CD14-positive monocyte (primary cell): ENCODE measurements around the gene ITM2B. TPM values are rescaled to one million over a fixed set of nuclear protein-coding genes. Genes with fewer than 3 reads are reported as not detected.

Experiments used
- DNase-seq, 3 donors: peaks; one replicate each; pipeline ENCODE4 v3.0.0-alpha.2; 2011 to 2022
- H2AFZ ChIP-seq: 2 replicates; pipeline ENCODE4 v1.6.0; 2012; ENCODE audit warnings: mild to moderate bottlenecking, low read depth, low read length, inconsistent platforms; ENCODE audit not compliant: insufficient read depth, poor library complexity, severe bottlenecking
- H3K27ac ChIP-seq, 2 donors: 1 replicate in 1 of 2; 2 replicates in 1 of 2; pipeline ENCODE4 v1.5.1; 2012 to 2013; ENCODE audit warnings: low read length in 2 of 2, control low read depth in 1 of 2, inconsistent platforms in 1 of 2, low read depth in 1 of 2, mild to moderate bottlenecking in 1 of 2
- H3K27me3 ChIP-seq, 2 donors: one replicate each; pipeline versions ENCODE4 v1.6.0 to v1.6.1; 2011 to 2013; ENCODE audit warnings: low read length in 2 of 2; ENCODE audit not compliant: control insufficient read depth in 2 of 2, insufficient read depth in 2 of 2
- H3K36me3 ChIP-seq, 2 donors: replicated peaks in 1 of 2; 1 replicate in 1 of 2; 2 replicates in 1 of 2; pipeline versions ENCODE4 v1.5.1 to v1.6.1; 2012 to 2013; ENCODE audit warnings: low read length in 2 of 2, control low read depth in 1 of 2, inconsistent platforms in 1 of 2, mild to moderate bottlenecking in 1 of 2; ENCODE audit not compliant: insufficient read depth in 2 of 2, control insufficient read depth in 1 of 2
- H3K4me1 ChIP-seq, 2 donors: 1 replicate in 1 of 2; 2 replicates in 1 of 2; pipeline versions ENCODE4 v1.5.1 to v1.6.1; 2012 to 2013; ENCODE audit warnings: low read length in 2 of 2, control low read depth in 1 of 2, inconsistent platforms in 1 of 2, mild to moderate bottlenecking in 1 of 2, moderate library complexity in 1 of 2; ENCODE audit not compliant: insufficient read depth in 2 of 2, control insufficient read depth in 1 of 2
- H3K4me2 ChIP-seq: replicated peaks from 2 replicates; pipeline ENCODE3; 2012; ENCODE audit warnings: low read length, moderate library complexity, mild to moderate bottlenecking; ENCODE audit not compliant: poor library complexity, severe bottlenecking; ENCODE audit errors: extremely low read depth
- H3K4me3 ChIP-seq, 3 experiments: fragments of 200-600 bp in 1 of 3; sonication (generic) in 1 of 3; replicated peaks in 1 of 3; 1 replicate in 2 of 3; 2 replicates in 1 of 3; pipeline ENCODE4 v1.5.1; 2011 to 2013; ENCODE audit warnings: low read length in 3 of 3, mild to moderate bottlenecking in 3 of 3, control low read depth in 2 of 3, low read depth in 2 of 3, inconsistent platforms in 1 of 3, moderate library complexity in 1 of 3
- H3K79me2 ChIP-seq: 2 replicates; pipeline ENCODE4 v1.6.0; 2012; ENCODE audit warnings: mild to moderate bottlenecking, control low read depth, inconsistent platforms, low read length, moderate library complexity; ENCODE audit not compliant: insufficient read depth
- H3K9ac ChIP-seq: 2 replicates; pipeline ENCODE4 v1.6.0; 2017; ENCODE audit warnings: low read length, mild to moderate bottlenecking; ENCODE audit not compliant: insufficient read depth, poor library complexity, severe bottlenecking
- H3K9me3 ChIP-seq, 2 donors: replicated peaks in 1 of 2; 1 replicate in 1 of 2; 2 replicates in 1 of 2; pipeline versions ENCODE4 v1.5.1 to v1.6.1; 2012 to 2013; ENCODE audit warnings: low read length in 2 of 2, control low read depth in 1 of 2; ENCODE audit not compliant: control insufficient read depth in 1 of 2, insufficient read depth in 1 of 2
- H4K20me1 ChIP-seq: 2 replicates; pipeline ENCODE4 v1.6.0; 2012; ENCODE audit warnings: mild to moderate bottlenecking, low read length, control low read depth, moderate library complexity; ENCODE audit not compliant: insufficient read depth
- H3K27ac Mint-ChIP-seq, 7 donors: one replicate each; pipeline ENCODE4 v1.8.0; 2020; ENCODE audit warnings: mild to moderate bottlenecking in 7 of 7, mixed read lengths in 7 of 7, moderate library complexity in 6 of 7, inconsistent platforms in 2 of 7
- H3K27me3 Mint-ChIP-seq, 3 donors: one replicate each; pipeline ENCODE4 v1.8.0; 2021 to 2022; ENCODE audit warnings: low read depth in 3 of 3, mild to moderate bottlenecking in 3 of 3, mixed read lengths in 3 of 3, moderate library complexity in 3 of 3, inconsistent platforms in 1 of 3
- H3K36me3 Mint-ChIP-seq, 2 donors: one replicate each; pipeline ENCODE4 v1.8.0; 2020; ENCODE audit warnings: mixed read lengths in 2 of 2, inconsistent platforms in 1 of 2, mild to moderate bottlenecking in 1 of 2
- H3K4me1 Mint-ChIP-seq: one replicate; pipeline ENCODE4 v1.8.0; 2020; ENCODE audit warnings: mild to moderate bottlenecking, mixed read lengths
- H3K4me3 Mint-ChIP-seq, 2 donors: one replicate each; pipeline ENCODE4 v1.8.0; 2020; ENCODE audit warnings: mild to moderate bottlenecking in 2 of 2, mixed read lengths in 2 of 2, moderate library complexity in 1 of 2
- H3K9me3 Mint-ChIP-seq, 7 donors: one replicate each; pipeline ENCODE4 v1.8.0; 2020 to 2022; ENCODE audit warnings: mixed read lengths in 7 of 7, mild to moderate bottlenecking in 6 of 7, moderate library complexity in 6 of 7, inconsistent platforms in 2 of 7
- CTCF ChIP-seq: fragments of 200-600 bp; IDR thresholded peaks from one replicate; pipeline ENCODE4 v1.8.0; 2022; ENCODE audit warnings: antibody characterized with exemption, mild to moderate bottlenecking
- WGBS: methylation state at CpG from one replicate; pipeline ENCODE4 v1.1.5; 2013; ENCODE audit warnings: missing lambda C conversion rate; ENCODE audit not compliant: insufficient coverage; 5-methylcytosine and 5-hydroxymethylcytosine counted together
- intact Hi-C, 2 donors: fragments of 100-400 bp; cut with micrococcal nuclease; formaldehyde crosslinking; loops; one replicate each; pipeline versions ENCODE4 v1.15.0 to v1.15.1; 2023
- polyA plus RNA-seq, 3 donors: library from polyadenylated mRNA; depleted of rRNA in 1 of 3; unstranded in 2 of 3; stranded (reverse) in 1 of 3; fragments of 300-500 nt in 2 of 3; fragments of >200 nt in 1 of 3; fragmentation: Illumina TruSeq in 2 of 3; gene quantifications; 1 replicate in 2 of 3; 2 replicates in 1 of 3; pipeline ENCODE4 v1.2.3, GENCODE V29; 2012 to 2021

Gene ITM2B
- polyA plus RNA-seq, 3 donors = 702 to 1,657 (median 1,502) TPM

GRCh38 chr13:48291730-48292129 lies 58.7 kb downstream of the ITM2B start:
- intact Hi-C loops = no loop called here
- H3K36me3 ChIP-seq = no peaks in the 10 kb centered on the region
- H3K79me2 ChIP-seq = no peaks in the 10 kb centered on the region
- no peak overlapping the region for H3K27ac ChIP-seq
- Mint-ChIP-seq H3K27ac (no peak overlapping the region), H3K9me3 (peaks cover 0 to 3% (median 0%) of the 10 kb centered on the region in 7 donors), H3K27me3 (peaks cover 0 to 3% (median 0%) of the 10 kb centered on the region in 3 donors), H3K4me1 (no peaks in the 10 kb centered on the region), H3K36me3 (no peaks in the 10 kb centered on the region), H3K4me3 (no peak overlapping the region)
- no peak overlapping the region for H3K9ac ChIP-seq
- H3K4me1 ChIP-seq = no peaks in the 10 kb centered on the region
- WGBS = 33% methylated on average over 1 of the region's 2 CpGs
- no peak for TF ChIP-seq CTCF
- H3K27me3 ChIP-seq = no peaks in the 10 kb centered on the region
- H4K20me1 ChIP-seq = no peaks in the 10 kb centered on the region
- DNase-seq = no peak
- H3K4me2 ChIP-seq = no peak overlapping the region
- no peaks in the 10 kb centered on the region for H3K9me3 ChIP-seq
- no peak overlapping the region for H3K4me3 ChIP-seq
- H2AFZ ChIP-seq = no peak overlapping the region

- H3K9ac ChIP-seq = no peak overlapping the region
- no peak overlapping the region for H3K4me3 ChIP-seq
- no peak for TF ChIP-seq CTCF
- no peak overlapping the region for H2AFZ ChIP-seq
- no peak overlapping the region for H3K27ac ChIP-seq
- no peak for DNase-seq
- intact Hi-C loops = no loop called here
- H3K4me2 ChIP-seq = no peak overlapping the region
- 100% methylated on average over 3 of the region's 4 CpGs for WGBS
- H3K36me3 ChIP-seq = no peaks in the 10 kb centered on the region
- Mint-ChIP-seq H3K9me3 (no peaks in the 10 kb centered on the region), H3K4me1 (no peaks in the 10 kb centered on the region), H3K36me3 (no peaks in the 10 kb centered on the region), H3K4me3 (no peak overlapping the region), H3K27me3 (peaks cover 0 to 3% (median 1%) of the 10 kb centered on the region in 3 donors), H3K27ac (no peak overlapping the region)
- no peaks in the 10 kb centered on the region for H3K27me3 ChIP-seq
- no peaks in the 10 kb centered on the region for H3K79me2 ChIP-seq
- H3K4me1 ChIP-seq = no peaks in the 10 kb centered on the region
- no peaks in the 10 kb centered on the region for H4K20me1 ChIP-seq
- H3K9me3 ChIP-seq = no peaks in the 10 kb centered on the region
Measured at GRCh38 chr13:48292650-48293049, 59.6 kb downstream of the ITM2B start.
